ENCODE measurements around the gene GLT8D1. TPM values are rescaled to one million over a fixed set of nuclear protein-coding genes. Genes with fewer than 3 reads are reported as not detected.

GLT8D1 gene
- total and polyA plus RNA-seq, 7 donors: 12.0 to 40.1 (median 20.2) TPM

- WGBS, 3 donors: 92 to 95% (median 93%) methylated on average over 3 of the region's 3 CpGs
- H3K4me3 ChIP-seq: no peak overlapping the region
- TF ChIP-seq, protein P1, sequence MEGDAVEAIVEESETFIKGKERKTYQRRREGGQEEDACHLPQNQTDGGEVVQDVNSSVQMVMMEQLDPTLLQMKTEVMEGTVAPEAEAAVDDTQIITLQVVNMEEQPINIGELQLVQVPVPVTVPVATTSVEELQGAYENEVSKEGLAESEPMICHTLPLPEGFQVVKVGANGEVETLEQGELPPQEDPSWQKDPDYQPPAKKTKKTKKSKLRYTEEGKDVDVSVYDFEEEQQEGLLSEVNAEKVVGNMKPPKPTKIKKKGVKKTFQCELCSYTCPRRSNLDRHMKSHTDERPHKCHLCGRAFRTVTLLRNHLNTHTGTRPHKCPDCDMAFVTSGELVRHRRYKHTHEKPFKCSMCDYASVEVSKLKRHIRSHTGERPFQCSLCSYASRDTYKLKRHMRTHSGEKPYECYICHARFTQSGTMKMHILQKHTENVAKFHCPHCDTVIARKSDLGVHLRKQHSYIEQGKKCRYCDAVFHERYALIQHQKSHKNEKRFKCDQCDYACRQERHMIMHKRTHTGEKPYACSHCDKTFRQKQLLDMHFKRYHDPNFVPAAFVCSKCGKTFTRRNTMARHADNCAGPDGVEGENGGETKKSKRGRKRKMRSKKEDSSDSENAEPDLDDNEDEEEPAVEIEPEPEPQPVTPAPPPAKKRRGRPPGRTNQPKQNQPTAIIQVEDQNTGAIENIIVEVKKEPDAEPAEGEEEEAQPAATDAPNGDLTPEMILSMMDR (IDR thresholded peaks at IDR 0.05): no peak
- H3K27ac ChIP-seq: no peak overlapping the region
- no peak for ATAC-seq
- no peaks in the 10 kb centered on the region for H3K4me1 ChIP-seq
- peaks cover 3 to 97% of the 10 kb centered on the region in 2 donors for H3K36me3 ChIP-seq (ENCODE audit: insufficient read depth in 1 of 2, low read depth in 1 of 2)
- H3K27me3 ChIP-seq (ENCODE audit: insufficient read depth in 3 of 3, low read length in 2 of 3): no peaks in the 10 kb centered on the region
- intact Hi-C loops (cut with DNase I): loop anchor here in 1 of 2 donors (5.0 kb wide), 1 partner anchor 36 kb away; no protein-coding TSS in a partner anchor
- no peaks in the 10 kb centered on the region for H3K9me3 ChIP-seq
- no peak for DNase-seq
These were observed 42.5 kb downstream of the GLT8D1 start for GRCh38 chr3:52663098-52663497.

GRCh38 chr3:52660046-52660445 lies 45.5 kb downstream of the GLT8D1 start:
- no peak overlapping the region for H3K4me3 ChIP-seq
- no peak for ATAC-seq
- intact Hi-C loops (cut with DNase I): loop anchor here in 1 of 2 donors (5.0 kb wide), 1 partner anchor 33 kb away; no protein-coding TSS in a partner anchor
- no peak overlapping the region for H3K27ac ChIP-seq
- no peaks in the 10 kb centered on the region for H3K9me3 ChIP-seq
- DNase-seq: no peak
- H3K27me3 ChIP-seq (ENCODE audit: insufficient read depth in 3 of 3, low read length in 2 of 3): no peaks in the 10 kb centered on the region
- H3K36me3 ChIP-seq (ENCODE audit: insufficient read depth in 1 of 2, low read depth in 1 of 2): peaks cover 3 to 97% of the 10 kb centered on the region in 2 donors
- WGBS, 3 donors: 54 to 92% (median 60%) methylated on average over 3 of the region's 3 CpGs
- H3K4me1 ChIP-seq: no peaks in the 10 kb centered on the region
- TF ChIP-seq, protein P1 (IDR thresholded peaks at IDR 0.05): no peak

DNA sequence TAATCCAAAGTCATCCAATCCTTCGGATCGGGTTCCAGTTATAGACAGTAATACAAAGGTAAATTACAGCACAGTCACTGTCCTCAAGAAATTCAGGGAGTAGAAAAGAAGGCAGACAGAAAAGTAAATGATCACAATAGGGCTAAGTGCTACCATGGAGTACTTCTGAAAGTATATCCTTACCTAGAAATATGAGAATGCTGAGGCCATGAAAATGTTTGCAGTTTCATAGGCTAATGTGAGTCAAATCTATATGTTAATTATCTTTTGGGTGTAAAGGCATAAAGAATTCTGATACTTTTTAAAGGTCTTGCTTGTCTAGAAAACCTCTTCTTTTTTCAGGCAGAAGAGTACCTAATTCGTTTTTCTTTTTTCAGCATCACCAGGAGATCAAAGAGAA lies 49.7 kb downstream of the GLT8D1 start:
- no peak overlapping the region for H3K4me3 ChIP-seq
- peaks cover 0 to 99% of the 10 kb centered on the region in 2 donors for H3K36me3 ChIP-seq (ENCODE audit: insufficient read depth in 1 of 2, low read depth in 1 of 2)
- H3K27ac ChIP-seq: no peak overlapping the region
- TF ChIP-seq, protein P1 (IDR thresholded peaks at IDR 0.05): no peak
- ATAC-seq (no peak), DNase-seq (no peak)
- no peaks in the 10 kb centered on the region for H3K27me3 ChIP-seq (ENCODE audit: insufficient read depth in 3 of 3, low read length in 2 of 3)
- H3K4me1 ChIP-seq: no peaks in the 10 kb centered on the region
- H3K9me3 ChIP-seq: no peaks in the 10 kb centered on the region
- 92 to 97% (median 93%) methylated on average over 3 of the region's 3 CpGs for WGBS, 3 donors
- intact Hi-C loops (cut with DNase I): no loop called here

DNA sequence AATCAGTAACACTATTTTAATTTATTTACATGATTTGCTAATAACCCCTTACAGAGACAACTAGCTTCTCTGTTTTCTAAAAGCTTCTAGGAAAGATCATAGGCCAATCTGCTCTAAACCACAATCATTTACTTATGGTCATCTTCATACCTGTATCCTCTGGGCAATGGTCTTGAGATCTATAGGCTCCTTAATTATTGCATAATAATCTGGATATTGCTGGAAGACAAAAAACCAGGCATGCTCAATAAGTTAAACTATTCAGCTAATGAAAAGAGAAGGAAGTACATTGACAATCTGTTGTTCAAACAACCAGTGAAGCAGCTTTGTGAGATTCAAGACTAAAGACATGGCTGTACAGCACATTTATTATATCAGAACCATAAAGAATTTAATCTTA lies 54.0 kb downstream of the GLT8D1 start:
- Histone ChIP-seq H3K27ac (no peak overlapping the region), H3K4me3 (no peak overlapping the region), H3K27me3 (ENCODE audit: insufficient read depth in 3 of 3, low read length in 2 of 3) (no peaks in the 10 kb centered on the region), H3K4me1 (no peaks in the 10 kb centered on the region), H3K9me3 (no peaks in the 10 kb centered on the region), H3K36me3 (ENCODE audit: insufficient read depth in 1 of 2, low read depth in 1 of 2) (peaks cover 7 to 99% of the 10 kb centered on the region in 2 donors)
- no peak for DNase-seq
- no peak for ATAC-seq
- TF ChIP-seq, protein P1 (IDR thresholded peaks at IDR 0.05): no peak
- intact Hi-C loops (cut with DNase I): no loop called here

DNA sequence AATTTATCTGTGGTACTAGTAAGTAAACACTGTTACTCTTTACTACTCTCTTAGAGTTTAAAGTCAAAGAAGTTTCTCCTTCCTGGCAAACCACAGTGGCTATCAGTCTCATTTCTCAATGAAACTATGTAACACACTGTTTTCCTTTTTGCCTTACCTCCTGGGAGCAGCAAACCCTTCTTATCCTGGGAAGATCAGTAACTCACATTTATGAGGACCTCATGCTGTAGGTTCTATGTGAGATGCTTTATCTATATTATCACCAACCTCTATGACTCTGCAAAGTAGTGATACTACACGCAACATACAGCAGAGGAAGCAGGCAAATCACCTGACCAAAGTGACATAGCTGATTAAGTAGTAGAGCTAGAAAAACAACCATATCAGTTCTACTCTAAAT lies 55.2 kb downstream of the GLT8D1 start:
- 96 to 97% (median 97%) methylated on average over 1 of the region's 1 CpG for WGBS, 3 donors
- Histone ChIP-seq H3K27ac (no peak overlapping the region), H3K4me3 (no peak overlapping the region), H3K36me3 (ENCODE audit: insufficient read depth in 1 of 2, low read depth in 1 of 2) (peaks cover 8 to 99% of the 10 kb centered on the region in 2 donors), H3K27me3 (ENCODE audit: insufficient read depth in 3 of 3, low read length in 2 of 3) (no peaks in the 10 kb centered on the region), H3K4me1 (no peaks in the 10 kb centered on the region), H3K9me3 (no peaks in the 10 kb centered on the region)
- intact Hi-C loops (cut with DNase I): no loop called here
- DNase-seq (no peak), ATAC-seq (no peak)
- TF ChIP-seq, protein P1 (IDR thresholded peaks at IDR 0.05): no peak
